Mucosa of stomach (tissue), 1 donor: ENCODE measurements around the gene CHRNA9.
A peak's percentile ranks its signal among the peaks of the same experiment; 100 is the strongest.

Experiments used
- H3K27me3 ChIP-seq: one replicate; pipeline ENCODE4 v1.7.0; 2013; ENCODE audit warnings: mild to moderate bottlenecking, low read length; ENCODE audit not compliant: control insufficient read depth, insufficient read depth
- H3K36me3 ChIP-seq: one replicate; pipeline ENCODE4 v1.7.0; 2013; ENCODE audit warnings: low read length; ENCODE audit not compliant: control insufficient read depth, insufficient read depth
- H3K4me1 ChIP-seq: one replicate; pipeline ENCODE4 v1.7.0; 2013; ENCODE audit warnings: mild to moderate bottlenecking, low read length; ENCODE audit not compliant: control insufficient read depth, insufficient read depth
- H3K4me3 ChIP-seq: one replicate; pipeline ENCODE4 v1.7.0; 2013; ENCODE audit warnings: low read length
- H3K9ac ChIP-seq: one replicate; pipeline ENCODE4 v1.7.0; 2013; ENCODE audit warnings: mild to moderate bottlenecking, low read length, moderate library complexity
- H3K9me3 ChIP-seq: one replicate; pipeline ENCODE4 v1.7.0; 2013; ENCODE audit warnings: mild to moderate bottlenecking, low read length, moderate library complexity; ENCODE audit not compliant: control insufficient read depth
- donor health status: Pancreatic carcinoma.

The CHRNA9 gene

DNA sequence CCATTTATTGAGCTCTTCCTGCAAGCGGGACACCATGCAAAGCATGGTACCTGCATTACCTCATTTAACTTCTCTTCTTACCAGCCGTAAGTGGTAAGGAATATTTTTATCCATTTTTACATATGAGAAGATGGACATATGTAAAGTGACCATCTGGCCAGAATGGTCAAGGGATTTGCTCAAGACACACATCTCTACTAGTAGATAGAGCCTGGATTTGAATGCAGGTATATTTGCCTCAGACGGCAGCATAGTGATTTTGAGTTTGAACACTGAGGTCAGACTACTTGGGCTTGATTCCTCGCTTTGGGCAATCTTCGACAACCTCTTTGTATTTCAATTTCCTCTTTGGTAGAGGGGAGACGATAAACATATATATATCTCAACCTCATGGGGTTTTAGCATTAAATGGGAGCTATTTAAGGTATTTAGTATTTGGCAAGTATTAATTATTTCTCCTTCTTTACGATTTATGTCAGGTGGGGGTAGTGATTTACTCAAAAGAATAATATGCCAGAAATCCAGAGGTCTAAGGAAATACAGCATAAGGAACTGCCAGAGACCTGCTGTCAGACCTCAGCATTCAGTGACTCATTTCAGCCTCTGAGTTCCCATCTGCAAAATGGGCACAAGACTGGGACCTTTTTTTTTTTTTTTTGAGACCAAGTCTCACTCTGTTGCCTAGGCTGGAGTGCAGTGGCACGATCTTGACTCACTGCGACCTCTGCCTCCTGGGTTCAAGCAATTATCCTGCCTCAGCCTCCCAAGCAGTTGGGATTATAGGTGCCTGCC, 34.6 kb upstream of the CHRNA9 start:
- Histone ChIP-seq H3K36me3 (no peaks in the 10 kb centered on the region), H3K9ac (no peak overlapping the region), H3K4me1 (peaks cover 9% of the 10 kb centered on the region), H3K9me3 (no peaks in the 10 kb centered on the region), H3K4me3 (no peak overlapping the region), H3K27me3 (no peaks in the 10 kb centered on the region)

- no peak overlapping the region for H3K9ac ChIP-seq
- H3K36me3 ChIP-seq, result no peaks in the 10 kb centered on the region
- H3K4me1 ChIP-seq, result peaks cover 9% of the 10 kb centered on the region
- no peaks in the 10 kb centered on the region for H3K9me3 ChIP-seq
- no peaks in the 10 kb centered on the region for H3K27me3 ChIP-seq
- H3K4me3 ChIP-seq, result no peak overlapping the region
Observed at GRCh38 chr4:40301603-40302002, 33.5 kb upstream of the CHRNA9 start.

- Histone ChIP-seq H3K4me1 (peaks cover 9% of the 10 kb centered on the region), H3K36me3 (no peaks in the 10 kb centered on the region), H3K4me3 (no peak overlapping the region), H3K9me3 (no peaks in the 10 kb centered on the region), H3K9ac (no peak overlapping the region), H3K27me3 (no peaks in the 10 kb centered on the region)
Observed at GRCh38 chr4:40303751-40304150, 31.4 kb upstream of the CHRNA9 start.

DNA sequence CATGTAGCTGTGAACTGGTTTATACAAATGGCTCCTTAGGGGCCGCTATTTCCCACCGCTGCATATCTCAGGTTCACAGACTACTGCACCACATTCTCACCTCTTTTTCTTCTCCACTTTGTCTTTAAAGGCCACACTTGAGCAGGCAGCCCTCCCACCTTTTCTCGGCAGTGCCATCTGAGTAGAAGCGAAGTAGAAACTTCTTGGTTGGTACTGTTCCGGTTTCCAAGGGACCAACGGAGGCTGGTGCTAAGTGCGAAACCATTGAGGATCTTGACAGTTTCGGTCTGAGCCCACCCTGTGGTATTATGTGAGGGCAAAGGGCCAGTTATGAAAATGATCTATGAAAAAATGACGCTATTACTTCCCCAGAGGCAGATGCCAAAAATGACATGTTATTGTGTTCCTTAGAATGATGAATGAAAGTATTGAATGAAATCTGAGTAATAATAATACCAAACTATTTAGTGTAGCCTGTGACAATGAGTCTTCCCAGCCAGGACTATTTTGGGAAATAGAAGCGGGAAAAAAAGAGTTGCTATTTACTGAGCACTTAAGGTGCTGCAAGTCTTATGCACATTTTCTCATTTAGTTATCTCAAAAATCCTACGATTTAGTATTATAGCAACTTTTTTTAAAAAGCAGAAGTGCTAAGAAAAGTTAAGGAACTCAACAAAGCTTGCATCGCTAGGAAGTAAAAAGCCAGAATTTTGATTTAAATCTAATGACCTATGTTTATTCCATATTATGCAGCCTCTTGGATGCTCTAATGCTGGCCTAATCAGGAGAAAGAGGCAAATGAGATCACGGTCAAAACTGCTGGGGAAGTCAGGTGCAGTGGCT, 29.6 kb upstream of the CHRNA9 start:
- no peaks in the 10 kb centered on the region for H3K36me3 ChIP-seq
- H3K4me1 ChIP-seq, result peaks cover 16% of the 10 kb centered on the region
- no peak overlapping the region for H3K4me3 ChIP-seq
- no peaks in the 10 kb centered on the region for H3K9me3 ChIP-seq
- no peaks in the 10 kb centered on the region for H3K27me3 ChIP-seq
- H3K9ac ChIP-seq, result no peak overlapping the region

DNA sequence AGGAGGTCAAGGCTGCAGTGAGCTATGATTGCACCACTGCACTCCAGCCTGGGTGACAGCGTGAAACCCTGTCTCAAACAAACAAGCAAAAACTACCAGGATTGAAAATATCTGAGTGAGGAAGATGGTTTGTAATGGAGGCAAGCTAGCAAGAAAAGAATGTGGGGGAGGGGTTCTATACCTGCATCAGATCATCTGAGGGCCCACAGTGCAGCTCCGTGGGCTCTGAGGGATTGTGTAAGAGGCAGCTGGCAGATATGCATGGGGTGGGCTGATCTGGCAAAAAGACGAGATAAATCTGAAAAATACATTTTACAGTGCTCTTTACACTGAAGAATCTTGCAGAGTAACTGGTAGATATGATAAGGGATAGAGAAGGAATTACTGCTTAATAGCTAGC, 28.9 kb upstream of the CHRNA9 start:
- Histone ChIP-seq H3K36me3 (no peaks in the 10 kb centered on the region), H3K4me3 (no peak overlapping the region), H3K4me1 (peaks cover 15% of the 10 kb centered on the region), H3K27me3 (no peaks in the 10 kb centered on the region), H3K9me3 (no peaks in the 10 kb centered on the region), H3K9ac (no peak overlapping the region)

DNA sequence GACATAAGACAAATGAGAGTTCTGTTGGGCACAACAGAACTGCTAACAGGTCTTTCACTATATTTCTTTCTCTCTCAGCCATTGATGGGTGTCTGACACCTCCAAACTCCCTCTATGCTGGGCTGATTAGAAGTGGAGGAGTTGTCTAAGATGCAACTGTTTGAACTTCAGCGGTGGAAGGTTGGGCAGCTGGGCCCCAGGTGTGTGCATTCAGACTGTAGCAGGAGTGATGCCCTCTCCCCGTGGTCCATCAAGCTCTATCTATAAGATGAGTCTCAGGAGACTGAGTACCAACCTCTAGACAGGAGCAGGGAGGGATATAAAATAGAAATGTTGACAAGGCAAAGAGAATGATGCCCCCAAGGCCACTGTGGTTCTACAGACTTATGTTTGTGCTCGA, 28.2 kb upstream of the CHRNA9 start:
- H3K4me3 ChIP-seq, result no peak overlapping the region
- H3K9ac ChIP-seq, result no peak overlapping the region
- no peaks in the 10 kb centered on the region for H3K27me3 ChIP-seq
- H3K9me3 ChIP-seq, result no peaks in the 10 kb centered on the region
- H3K36me3 ChIP-seq, result no peaks in the 10 kb centered on the region
- peaks cover 12% of the 10 kb centered on the region for H3K4me1 ChIP-seq

GRCh38 chr4:40307627-40308497, 27.3 kb upstream of the CHRNA9 start:
- Histone ChIP-seq H3K27me3 (no peaks in the 10 kb centered on the region), H3K4me3 (no peak overlapping the region), H3K36me3 (no peaks in the 10 kb centered on the region), H3K9ac (no peak overlapping the region), H3K4me1 (peaks cover 20% of the 10 kb centered on the region), H3K9me3 (no peaks in the 10 kb centered on the region)

DNA sequence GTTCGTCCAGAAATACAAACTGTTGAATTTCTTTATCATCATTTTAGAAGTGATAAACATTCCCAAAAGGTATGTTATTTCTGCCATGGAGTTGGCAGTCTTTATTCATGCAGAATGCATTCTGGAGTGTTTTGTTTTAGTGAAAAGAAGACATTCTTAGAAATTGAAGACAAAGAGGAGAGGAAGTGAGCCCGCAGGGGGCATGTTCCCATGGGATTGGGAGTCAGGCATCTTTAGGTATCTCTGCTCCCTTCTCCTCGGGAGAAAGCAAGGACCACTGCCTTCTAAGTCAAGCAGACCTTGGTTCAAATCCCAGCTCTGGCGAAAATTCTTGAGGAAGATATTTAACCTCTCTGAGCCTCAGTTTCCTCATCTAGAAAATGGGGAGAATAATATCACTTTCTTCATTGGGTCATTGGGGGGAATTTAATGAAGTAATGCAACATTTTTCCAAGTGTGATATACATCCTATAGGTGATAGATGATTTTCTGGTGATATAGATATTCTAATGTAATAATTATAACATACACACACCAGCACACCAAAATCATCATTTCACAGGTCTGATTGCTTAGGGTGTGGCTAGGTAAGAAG, 26.5 kb upstream of the CHRNA9 start:
- no peaks in the 10 kb centered on the region for H3K36me3 ChIP-seq
- no peaks in the 10 kb centered on the region for H3K27me3 ChIP-seq
- no peak overlapping the region for H3K9ac ChIP-seq
- no peaks in the 10 kb centered on the region for H3K9me3 ChIP-seq
- peaks cover 20% of the 10 kb centered on the region for H3K4me1 ChIP-seq
- no peak overlapping the region for H3K4me3 ChIP-seq

DNA sequence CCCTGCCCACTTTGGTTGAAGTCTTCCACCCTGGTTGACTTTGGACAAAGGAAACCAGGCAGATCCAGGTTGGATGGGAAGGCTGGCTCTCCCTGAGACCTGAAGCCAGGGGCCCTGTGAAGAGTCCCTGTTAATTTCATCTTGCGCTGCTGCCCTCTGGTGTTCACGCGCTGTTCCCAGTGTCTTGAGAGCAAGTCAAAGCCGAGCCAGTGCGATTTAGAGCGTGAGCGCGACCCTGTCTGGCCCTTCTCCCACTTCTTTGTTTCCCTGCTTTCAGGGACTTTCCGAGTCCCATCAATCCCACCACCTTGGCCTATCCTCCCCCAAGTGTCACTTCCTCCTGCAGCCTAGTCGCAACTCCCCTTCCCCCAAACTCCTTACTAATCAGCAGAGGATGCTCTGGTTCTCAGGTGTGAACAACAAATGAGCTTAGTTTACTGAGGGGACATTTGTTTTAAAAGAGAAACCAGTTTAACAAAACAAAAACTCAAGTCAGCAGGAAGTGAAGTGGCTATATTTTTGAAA, 25.8 kb upstream of the CHRNA9 start:
- peaks cover 20% of the 10 kb centered on the region for H3K4me1 ChIP-seq
- no peaks in the 10 kb centered on the region for H3K36me3 ChIP-seq
- H3K9me3 ChIP-seq, result no peaks in the 10 kb centered on the region
- no peak overlapping the region for H3K4me3 ChIP-seq
- H3K9ac ChIP-seq, result no peak overlapping the region
- no peaks in the 10 kb centered on the region for H3K27me3 ChIP-seq

- no peak overlapping the region for H3K4me3 ChIP-seq
- no peak overlapping the region for H3K9ac ChIP-seq
- H3K27me3 ChIP-seq, result no peaks in the 10 kb centered on the region
- H3K9me3 ChIP-seq, result no peaks in the 10 kb centered on the region
- H3K36me3 ChIP-seq, result no peaks in the 10 kb centered on the region
- peaks cover 20% of the 10 kb centered on the region for H3K4me1 ChIP-seq
Observed at GRCh38 chr4:40310225-40310624, 24.9 kb upstream of the CHRNA9 start.

DNA sequence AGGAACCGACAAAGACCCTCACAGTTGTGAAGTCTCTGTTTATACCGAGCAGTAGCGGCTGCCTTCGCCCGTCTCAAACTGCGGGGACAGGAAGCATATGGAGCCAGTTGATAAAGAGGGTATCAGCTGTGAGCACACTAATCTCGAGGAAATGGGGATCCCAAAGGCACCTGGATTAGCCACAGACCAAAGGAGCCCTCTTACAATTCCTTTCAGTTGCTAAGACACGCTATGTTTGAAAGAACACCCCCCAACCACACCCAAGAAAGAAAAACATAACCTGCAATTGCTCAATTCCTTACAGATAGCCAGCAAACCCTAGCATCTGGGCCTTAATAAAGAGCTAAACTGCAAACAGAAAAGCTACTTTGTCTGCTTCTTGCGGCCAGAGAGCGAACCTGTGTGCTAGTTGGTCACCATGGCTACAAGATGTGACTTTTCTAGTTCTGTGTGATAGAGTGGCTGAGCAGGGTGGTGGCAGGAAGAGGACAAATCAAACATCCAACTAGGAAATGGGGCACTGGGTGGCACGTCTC, 23.3 kb upstream of the CHRNA9 start:
- Histone ChIP-seq H3K4me1 (peaks cover 29% of the 10 kb centered on the region), H3K27me3 (no peaks in the 10 kb centered on the region), H3K9me3 (no peaks in the 10 kb centered on the region), H3K4me3 (no peak overlapping the region), H3K36me3 (no peaks in the 10 kb centered on the region), H3K9ac (peak overlapping the region; percentile 14)
